ENCODE measurements around the gene NCAM1.

DNA sequence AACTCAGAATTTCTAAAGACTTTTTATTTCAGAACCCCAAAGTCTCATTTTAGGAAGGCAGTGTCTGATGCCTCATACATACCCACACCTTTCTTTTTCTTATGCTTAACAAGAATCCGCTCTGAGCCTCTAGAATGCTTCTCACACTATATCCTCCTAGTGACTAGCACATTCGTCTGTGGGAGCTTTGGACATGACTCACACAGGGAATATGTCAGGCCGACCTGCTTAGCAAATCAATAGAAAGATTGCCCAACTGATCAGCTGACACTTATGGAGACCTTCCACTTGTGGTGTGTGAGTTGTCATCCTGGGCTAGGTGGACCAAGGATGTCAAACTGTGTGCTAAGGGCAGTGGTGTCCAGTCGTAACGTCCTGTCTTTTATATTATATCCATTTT, 223.3 kb downstream of the NCAM1 start:
- TF ChIP-seq, protein P1, sequence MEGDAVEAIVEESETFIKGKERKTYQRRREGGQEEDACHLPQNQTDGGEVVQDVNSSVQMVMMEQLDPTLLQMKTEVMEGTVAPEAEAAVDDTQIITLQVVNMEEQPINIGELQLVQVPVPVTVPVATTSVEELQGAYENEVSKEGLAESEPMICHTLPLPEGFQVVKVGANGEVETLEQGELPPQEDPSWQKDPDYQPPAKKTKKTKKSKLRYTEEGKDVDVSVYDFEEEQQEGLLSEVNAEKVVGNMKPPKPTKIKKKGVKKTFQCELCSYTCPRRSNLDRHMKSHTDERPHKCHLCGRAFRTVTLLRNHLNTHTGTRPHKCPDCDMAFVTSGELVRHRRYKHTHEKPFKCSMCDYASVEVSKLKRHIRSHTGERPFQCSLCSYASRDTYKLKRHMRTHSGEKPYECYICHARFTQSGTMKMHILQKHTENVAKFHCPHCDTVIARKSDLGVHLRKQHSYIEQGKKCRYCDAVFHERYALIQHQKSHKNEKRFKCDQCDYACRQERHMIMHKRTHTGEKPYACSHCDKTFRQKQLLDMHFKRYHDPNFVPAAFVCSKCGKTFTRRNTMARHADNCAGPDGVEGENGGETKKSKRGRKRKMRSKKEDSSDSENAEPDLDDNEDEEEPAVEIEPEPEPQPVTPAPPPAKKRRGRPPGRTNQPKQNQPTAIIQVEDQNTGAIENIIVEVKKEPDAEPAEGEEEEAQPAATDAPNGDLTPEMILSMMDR (IDR thresholded peaks at IDR 0.05) = no peak
- TF ChIP-seq TEAD1 (CRISPR knock-in tag; IDR thresholded peaks at IDR 0.05) = no peak
- no peak for TF ChIP-seq GABPB1 (CRISPR knock-in tag; IDR thresholded peaks at IDR 0.05)
- no peak for TF ChIP-seq PRRX2 (CRISPR knock-in tag; IDR thresholded peaks at IDR 0.05)
- TF ChIP-seq, protein P2, sequence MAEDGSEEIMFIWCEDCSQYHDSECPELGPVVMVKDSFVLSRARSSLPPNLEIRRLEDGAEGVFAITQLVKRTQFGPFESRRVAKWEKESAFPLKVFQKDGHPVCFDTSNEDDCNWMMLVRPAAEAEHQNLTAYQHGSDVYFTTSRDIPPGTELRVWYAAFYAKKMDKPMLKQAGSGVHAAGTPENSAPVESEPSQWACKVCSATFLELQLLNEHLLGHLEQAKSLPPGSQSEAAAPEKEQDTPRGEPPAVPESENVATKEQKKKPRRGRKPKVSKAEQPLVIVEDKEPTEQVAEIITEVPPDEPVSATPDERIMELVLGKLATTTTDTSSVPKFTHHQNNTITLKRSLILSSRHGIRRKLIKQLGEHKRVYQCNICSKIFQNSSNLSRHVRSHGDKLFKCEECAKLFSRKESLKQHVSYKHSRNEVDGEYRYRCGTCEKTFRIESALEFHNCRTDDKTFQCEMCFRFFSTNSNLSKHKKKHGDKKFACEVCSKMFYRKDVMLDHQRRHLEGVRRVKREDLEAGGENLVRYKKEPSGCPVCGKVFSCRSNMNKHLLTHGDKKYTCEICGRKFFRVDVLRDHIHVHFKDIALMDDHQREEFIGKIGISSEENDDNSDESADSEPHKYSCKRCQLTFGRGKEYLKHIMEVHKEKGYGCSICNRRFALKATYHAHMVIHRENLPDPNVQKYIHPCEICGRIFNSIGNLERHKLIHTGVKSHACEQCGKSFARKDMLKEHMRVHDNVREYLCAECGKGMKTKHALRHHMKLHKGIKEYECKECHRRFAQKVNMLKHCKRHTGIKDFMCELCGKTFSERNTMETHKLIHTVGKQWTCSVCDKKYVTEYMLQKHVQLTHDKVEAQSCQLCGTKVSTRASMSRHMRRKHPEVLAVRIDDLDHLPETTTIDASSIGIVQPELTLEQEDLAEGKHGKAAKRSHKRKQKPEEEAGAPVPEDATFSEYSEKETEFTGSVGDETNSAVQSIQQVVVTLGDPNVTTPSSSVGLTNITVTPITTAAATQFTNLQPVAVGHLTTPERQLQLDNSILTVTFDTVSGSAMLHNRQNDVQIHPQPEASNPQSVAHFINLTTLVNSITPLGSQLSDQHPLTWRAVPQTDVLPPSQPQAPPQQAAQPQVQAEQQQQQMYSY (CRISPR knock-in tag; IDR thresholded peaks at IDR 0.05) = no peak
- no peak for TF ChIP-seq ETV6 (CRISPR knock-in tag; IDR thresholded peaks at IDR 0.05)
- TF ChIP-seq TEAD4 (CRISPR knock-in tag; IDR thresholded peaks at IDR 0.05) = no peak
